DMS114 treated with DMSO at 0.1 percent for 48 hours (cell line): ENCODE results near the gene PPFIA3.
"Not testable (repeated sequence)": the region's sequence is repeated elsewhere in the genome, so short reads cannot be mapped to it uniquely, and the experiment has no call there.

ENCODE experiments used
- DNase-seq: peaks from one replicate; lab custom pipeline; 2025; ENCODE audit not compliant: unreplicated experiment; lab: John Stamatoyannopoulos, UW

PPFIA3 gene

DNA sequence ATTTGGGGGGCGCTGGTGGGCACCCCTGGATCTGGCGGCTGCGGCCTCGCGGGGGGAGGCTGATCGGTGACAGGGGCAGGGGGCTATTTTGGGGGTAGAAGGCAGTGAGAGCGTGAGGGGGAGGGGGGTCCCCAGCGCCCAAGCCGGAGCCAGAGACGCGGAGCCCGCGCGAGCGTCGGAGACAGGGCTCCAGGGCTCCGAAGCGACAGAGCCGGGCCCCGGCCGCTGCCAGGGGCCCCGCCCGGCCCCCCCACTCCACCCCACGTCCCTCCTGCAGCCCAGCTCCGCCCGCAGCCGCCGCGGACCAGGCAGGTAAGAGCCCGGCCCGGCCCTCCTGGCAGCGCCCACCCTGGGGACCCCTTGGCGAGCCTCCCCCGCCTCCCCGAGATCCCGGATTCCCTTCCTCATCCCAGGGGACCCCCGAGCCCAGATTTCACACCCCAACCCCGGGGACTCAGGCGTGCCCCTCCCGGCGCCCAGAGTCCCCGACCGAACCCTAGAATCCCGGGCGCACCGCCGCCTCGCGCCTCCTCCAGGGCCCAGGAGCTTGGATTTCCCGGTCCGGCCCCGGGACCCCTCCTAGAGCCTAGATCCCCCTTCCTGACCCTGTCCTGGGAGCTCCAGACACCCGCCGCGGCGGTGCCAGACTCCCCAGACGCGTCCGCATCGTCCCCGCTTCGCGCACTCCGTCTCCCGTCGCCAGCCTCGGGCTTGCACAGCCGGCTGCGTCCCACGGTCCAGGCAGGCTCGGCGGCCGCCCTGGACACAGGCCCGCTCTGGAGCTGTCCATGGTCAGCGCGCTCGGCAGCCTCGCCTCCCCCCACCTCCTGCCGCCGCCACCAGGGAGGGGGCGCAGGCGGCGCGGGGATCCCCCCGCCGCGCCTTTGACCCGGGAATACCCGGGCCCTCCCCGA is at the start of gene PPFIA3:
Gene PPFIA3, plus strand, starts transcription at position 134 of the 914 bp plus-strand sequence. CDS start 8,330 bp downstream, outside the sequence.
- no peak for DNase-seq

DNA sequence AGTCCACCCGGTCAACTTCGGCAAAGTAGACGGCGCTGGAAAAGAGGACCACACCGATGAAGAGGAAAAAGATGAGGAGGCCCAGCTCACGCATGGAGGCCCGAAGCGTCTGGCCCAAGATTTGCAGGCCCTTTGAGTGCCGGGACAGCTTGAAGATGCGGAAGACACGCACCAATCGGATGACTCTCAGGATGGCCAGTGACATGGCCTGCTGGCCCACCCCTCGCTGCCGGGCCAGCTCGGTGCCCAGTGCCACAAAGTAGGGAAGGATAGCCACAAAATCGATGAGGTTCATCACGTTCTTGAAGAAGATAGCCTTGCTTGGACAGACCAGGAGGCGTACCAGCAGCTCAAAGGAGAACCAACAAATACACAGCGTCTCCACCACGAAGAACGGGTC is 48.9 kb upstream of the PPFIA3 start:
- no peak for DNase-seq

DNA sequence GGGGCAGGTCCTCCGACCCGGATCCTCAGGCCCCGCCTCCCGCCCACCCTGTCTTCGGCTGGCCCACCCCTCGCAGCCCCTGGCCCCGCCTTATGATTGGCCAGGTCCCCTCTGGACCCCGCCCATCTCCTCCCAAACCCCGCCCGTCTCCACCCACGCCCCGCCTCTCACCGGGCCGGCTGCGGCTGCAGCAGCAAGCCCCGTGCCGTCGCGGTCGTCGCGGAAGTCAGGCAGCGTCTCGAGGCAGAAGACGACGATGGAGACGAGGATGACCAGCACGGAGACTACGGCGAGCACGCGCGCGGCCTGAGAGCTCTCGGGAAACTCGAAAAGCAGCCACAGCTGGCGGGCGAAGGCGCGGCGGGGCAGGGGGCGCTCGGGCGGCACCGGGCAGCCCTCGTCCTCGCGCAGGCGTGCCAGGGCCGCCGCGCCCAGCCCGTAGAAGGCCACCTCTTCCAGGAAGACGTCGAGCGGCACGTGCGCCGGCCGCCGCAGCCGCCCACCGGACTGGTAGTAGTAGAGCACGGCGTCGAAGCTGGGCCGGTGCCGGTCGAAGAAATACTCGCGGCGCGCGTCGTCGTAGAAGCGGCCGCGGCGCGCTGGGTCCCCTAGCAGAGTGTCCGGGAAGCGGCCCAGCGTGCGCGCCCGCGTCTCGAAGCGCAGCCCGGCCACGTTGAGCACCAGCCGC is 47.3 kb upstream of the PPFIA3 start:
- no peak for DNase-seq

DNA sequence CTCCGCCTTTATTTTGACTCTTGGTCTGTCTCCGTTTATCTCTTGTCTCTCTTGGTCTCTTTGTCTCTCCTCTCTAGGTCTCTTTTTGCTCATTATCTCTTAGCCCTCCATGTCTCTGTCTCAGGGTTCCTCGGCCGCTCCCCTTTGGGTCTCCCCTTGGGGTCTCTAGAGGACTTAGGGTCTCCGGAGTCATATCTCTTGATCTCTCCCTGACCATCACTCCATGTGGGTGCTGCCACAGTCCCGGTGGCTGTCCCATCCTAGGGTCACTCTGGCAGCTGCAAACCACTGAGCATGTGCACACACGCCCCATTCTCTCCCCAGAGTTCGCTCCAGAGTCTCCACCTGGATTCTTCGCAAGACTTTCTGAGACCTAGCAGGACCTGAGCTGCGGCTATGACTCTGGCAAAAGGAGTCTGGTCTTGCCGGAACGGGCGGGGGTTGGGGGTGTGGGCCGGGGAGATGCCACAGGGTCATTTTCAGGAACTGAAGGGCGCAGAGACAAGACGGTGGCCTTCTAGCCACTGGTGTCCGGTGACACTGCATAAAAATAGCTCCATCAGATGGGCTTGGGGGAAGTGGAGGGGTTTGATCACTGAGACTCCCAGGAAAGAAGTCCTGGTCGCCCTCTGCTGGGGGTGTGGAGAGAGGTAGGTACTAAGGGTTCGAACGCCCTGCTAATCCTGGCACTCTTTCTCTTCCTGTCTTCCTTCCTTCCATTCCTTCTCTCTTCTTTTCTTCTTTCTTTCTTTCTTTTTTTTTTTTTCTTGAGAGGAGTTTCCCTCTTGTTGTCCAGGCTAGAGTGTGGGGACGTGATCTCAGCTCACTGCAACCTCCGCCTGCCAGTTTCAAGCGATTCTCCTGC is 45.6 kb upstream of the PPFIA3 start:
- no peak for DNase-seq

DNA sequence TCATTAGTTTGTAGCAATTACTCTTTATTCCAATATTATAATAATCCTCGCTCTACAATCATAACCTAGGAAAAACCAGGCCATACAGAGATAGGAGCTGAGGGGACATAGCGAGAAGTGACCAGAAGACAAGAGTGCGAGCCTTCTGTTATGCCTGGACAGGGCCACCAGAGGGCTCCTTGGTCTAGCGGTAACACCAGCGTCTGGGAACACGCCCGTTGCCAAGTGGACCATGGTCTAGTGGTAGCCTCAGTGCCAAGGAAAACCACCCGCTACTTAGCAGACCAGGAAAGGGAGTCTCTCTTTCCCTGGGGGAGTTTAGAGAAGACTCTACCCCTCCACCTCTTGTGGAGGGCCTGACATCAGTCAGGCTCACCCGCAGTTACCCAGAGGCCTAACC is 44.5 kb upstream of the PPFIA3 start:
- DNase-seq = not testable (repeated sequence)

- no peak for DNase-seq
Measured at GRCh38 chr19:49080392-49080791, 39.0 kb upstream of the PPFIA3 start.

- no peak for DNase-seq
Measured at GRCh38 chr19:49081273-49081672, 38.1 kb upstream of the PPFIA3 start.

DNA sequence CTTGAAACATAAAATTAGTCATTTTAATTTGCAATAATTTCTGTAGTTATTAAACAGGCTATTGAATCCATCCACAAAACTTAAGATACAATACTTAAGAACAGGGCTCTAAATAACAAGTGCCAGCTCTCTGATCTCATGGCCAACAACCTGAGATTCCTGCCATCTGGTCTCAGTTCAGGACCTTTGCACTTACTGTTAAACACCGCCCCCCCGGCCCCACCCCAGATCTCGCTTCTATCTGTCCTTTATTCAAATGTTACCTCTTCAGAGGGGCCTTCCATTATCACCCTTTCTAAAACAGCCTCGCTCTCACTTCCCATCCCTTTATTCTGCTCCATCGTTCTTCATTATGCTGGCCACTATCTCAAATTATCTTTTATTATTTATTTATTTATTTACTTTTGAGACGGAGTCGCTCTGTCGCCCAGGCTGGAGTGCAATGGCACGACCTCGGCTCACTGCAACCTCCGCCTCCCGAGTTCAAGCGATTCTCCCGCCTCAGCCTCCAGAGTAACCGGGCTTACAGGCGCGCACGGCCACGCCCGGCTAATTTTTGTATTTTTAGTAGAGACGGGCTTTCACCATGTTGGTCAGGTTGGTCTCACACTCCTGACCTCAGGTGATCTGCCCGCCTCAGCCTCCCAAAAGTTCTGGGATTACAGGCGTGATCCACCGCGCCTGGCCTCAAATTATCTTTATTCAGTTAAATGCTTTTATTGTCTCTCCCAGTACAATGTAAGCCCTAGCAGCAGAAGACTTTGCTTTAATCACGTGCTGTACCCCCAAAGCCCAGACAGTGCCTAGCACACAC is 34.9 kb upstream of the PPFIA3 start:
- no peak for DNase-seq

DNA sequence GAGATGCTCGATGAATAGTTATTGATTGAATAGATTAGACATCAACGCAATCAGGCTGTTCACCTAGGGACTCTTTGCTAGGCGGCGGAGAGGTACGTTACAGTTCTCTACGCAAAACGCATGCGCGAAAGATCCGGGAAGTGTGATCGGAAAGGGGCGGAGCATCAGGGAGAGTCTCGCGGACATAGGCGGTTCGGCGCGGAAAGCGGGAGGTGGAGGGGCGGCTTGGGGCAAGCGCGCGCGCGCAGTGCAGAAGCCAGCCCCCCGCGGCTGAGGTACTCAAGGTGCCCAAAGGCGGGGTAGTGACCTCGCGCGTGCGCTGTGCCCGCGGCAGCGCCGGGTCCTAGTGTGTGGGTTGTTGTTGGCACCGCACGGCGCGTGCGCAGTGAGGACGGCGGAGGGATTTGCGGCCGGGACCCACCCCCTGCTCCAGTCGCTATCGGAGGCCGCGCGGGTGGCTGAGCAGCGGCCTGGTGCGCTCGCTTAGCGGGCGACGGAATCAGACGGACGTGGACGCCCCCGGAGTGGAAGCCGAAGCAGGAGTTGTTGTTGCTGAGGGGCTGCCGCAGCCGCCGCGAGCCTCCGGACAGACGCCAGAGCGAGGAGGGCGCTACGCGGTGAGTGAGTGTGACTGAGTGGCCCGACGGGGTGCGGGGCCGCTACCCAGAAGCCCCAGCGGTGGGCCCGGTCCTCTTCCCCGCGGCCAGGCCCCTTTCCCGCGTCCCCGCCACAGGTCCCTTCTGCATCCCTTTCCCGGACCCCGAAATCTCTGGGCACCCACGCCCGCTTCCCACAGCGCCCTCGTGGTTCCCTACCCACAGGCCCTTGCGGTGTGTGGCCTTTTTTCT is 34.1 kb upstream of the PPFIA3 start, which contains the start of gene SNRNP70:
Gene SNRNP70, plus strand, starts transcription at position 432 of the 848 bp plus-strand sequence. CDS start 964 bp downstream, outside the sequence.
- peak; percentile 91 for DNase-seq

GRCh38 chr19:49085868-49086232 is 33.5 kb upstream of the PPFIA3 start:
- no peak for DNase-seq

DNA sequence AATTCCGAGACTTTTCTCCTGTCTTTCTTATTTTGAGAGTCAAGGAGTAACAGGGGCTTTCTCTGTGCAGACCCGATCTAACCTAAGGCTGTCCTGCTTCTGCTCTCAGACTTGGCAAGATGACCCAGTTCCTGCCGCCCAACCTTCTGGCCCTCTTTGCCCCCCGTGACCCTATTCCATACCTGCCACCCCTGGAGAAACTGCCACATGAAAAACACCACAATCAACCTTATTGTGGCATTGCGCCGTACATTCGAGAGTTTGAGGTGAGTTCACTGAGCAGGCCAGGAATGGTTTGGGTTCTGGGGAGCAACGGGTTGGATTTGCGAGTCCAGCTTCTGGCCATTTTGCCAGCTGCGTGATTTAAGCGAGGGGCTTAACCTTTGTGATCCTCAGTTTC is 33.0 kb upstream of the PPFIA3 start:
- no peak for DNase-seq

GRCh38 chr19:49091391-49092038 is 27.8 kb upstream of the PPFIA3 start:
- no peak for DNase-seq

DNA sequence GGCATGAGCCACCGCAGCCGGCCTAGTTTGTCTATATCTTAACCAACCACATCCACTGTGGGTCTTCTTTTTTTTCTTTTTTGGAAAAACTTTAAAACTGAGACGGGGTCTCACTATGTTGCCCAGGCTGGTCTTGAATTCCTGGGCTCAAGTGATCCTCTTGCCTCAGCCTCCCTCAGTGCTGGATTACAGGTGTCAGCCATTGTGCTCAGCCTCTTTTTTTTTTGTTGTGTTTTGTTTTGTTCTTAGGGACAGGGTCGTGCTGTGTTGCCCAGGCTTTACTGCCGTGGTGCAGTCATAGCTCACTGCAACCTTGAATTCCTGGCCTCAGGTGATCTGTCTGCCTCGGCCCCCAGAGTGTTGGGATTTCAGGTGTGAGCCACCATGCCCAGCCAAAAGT is 26.7 kb upstream of the PPFIA3 start:
- no peak for DNase-seq

DNA sequence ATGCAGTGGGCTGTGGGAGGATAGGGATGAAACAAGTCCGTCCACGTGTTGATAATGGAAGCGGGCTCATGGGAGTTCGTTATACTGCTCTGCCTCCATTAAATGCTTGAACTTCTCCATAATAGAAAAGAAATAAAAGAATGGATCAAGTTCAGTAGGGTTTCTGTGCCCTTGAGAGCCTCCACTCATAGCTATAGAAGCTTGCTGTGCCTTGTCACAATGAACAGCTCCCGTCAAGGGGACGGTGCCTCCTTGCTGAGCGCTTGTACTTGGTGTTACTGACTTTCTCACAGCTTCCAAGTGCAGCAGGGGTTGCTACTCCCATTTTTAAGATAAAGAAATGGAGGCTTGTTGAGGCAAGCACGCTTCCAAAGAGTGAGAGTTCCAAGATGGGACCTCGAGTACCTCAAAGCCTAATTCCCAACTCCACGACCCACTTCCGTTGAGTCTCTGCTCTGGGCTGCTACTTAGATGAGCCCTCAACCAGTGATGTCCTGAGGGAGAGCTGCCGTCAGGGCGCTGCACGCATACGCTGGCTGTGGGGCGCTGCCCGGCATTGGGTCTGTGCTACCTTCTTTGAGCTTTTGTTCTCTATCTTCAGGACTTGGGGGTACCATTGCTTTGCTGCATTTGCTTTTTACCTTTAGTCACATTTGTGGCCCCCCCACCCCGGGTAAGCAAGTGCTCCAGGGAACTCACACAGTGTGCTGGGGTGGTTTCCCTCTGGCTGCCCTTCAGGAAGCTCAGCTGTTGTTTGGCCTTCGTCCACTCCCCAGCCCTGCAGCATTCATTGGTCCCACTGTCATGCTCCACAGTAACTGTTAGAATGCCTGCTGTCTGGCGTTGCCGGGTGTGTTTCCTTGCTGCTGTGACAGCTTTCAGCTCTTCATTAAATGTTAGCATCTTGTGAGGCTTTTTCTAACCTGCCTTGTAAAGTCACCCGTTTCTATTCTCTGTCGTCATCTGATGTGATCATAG is 24.6 kb upstream of the PPFIA3 start:
- no peak for DNase-seq

GRCh38 chr19:49097453-49098288 is 21.7 kb upstream of the PPFIA3 start:
- peak; percentile 29 for DNase-seq

GRCh38 chr19:49098795-49099194 is 20.5 kb upstream of the PPFIA3 start:
- DNase-seq = no peak

DNA sequence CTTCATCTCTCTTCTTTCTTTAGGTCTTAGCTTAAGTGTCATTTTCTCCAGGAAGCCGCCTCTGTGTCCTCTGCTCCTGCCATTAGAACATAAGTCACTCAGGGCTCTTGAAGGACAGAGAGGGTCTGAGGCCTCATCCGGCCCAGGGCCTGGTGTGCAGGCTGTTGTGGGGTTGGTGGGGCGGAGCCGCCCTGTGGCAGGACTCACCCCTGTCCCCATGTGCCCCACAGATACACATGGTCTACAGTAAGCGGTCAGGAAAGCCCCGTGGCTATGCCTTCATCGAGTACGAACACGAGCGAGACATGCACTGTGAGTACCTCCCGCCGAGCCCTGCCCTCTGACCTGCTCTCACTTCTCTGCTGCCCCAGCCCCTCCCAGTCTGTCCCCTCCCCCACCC is 18.2 kb upstream of the PPFIA3 start:
- no peak for DNase-seq
